BLaER1 (cell line): ENCODE measurements around the gene CD276.
"Not testable (repeated sequence)": the region's sequence is repeated elsewhere in the genome, so short reads cannot be mapped to it uniquely, and the experiment has no call there.

ENCODE experiments used
- H3K27ac ChIP-seq: shearing (Covaris generic); formaldehyde crosslinking; 2 replicates; pipeline ENCODE4 v1.8.1; 2022
- H3K27me3 ChIP-seq: shearing (Covaris generic); formaldehyde crosslinking; 2 replicates; pipeline ENCODE4 v1.8.1; 2022
- H3K36me3 ChIP-seq: shearing (Covaris generic); formaldehyde crosslinking; 2 replicates; pipeline ENCODE4 v1.8.1; 2022
- H3K4me1 ChIP-seq: shearing (Covaris generic); formaldehyde crosslinking; 2 replicates; pipeline ENCODE4 v1.8.1; 2022
- H3K4me2 ChIP-seq: shearing (Covaris generic); formaldehyde crosslinking; 2 replicates; pipeline ENCODE4 v1.8.1; 2022
- H3K4me3 ChIP-seq: shearing (Covaris generic); formaldehyde crosslinking; 2 replicates; pipeline ENCODE4 v1.8.1; 2022
- H3K9ac ChIP-seq: shearing (Covaris generic); formaldehyde crosslinking; 2 replicates; pipeline ENCODE4 v1.8.1; 2022
- H3K9me3 ChIP-seq: shearing (Covaris generic); formaldehyde crosslinking; 2 replicates; pipeline ENCODE4 v1.8.1; 2022
- H4K20me1 ChIP-seq: shearing (Covaris generic); formaldehyde crosslinking; 2 replicates; pipeline ENCODE4 v1.8.1; 2022
- Cebpa-rat ChIP-seq: shearing (Covaris generic); IDR thresholded peaks from 2 replicates; pipeline ENCODE4 v1.8.1; 2022

Gene CD276

GRCh38 chr15:73696641-73697001, 12.4 kb downstream of the CD276 start:
- peaks cover 66% of the 10 kb centered on the region for H3K4me1 ChIP-seq
- H3K36me3 ChIP-seq, result no peaks in the 10 kb centered on the region
- H3K27me3 ChIP-seq, result no peaks in the 10 kb centered on the region
- no peak overlapping the region for H3K9ac ChIP-seq
- H3K9me3 ChIP-seq, result no peaks in the 10 kb centered on the region
- H3K4me3 ChIP-seq, result no peak overlapping the region
- peak overlapping the region; percentile 85 for H3K4me2 ChIP-seq
- peak overlapping the region; percentile 54 for H3K27ac ChIP-seq
- no peak for TF ChIP-seq Cebpa-rat
- peaks cover 92% of the 10 kb centered on the region for H4K20me1 ChIP-seq

GRCh38 chr15:73697033-73697467, 12.9 kb downstream of the CD276 start:
- H3K4me2 ChIP-seq, result peak overlapping the region; percentile 85
- no peaks in the 10 kb centered on the region for H3K27me3 ChIP-seq
- peaks cover 92% of the 10 kb centered on the region for H4K20me1 ChIP-seq
- no peaks in the 10 kb centered on the region for H3K9me3 ChIP-seq
- no peak for TF ChIP-seq Cebpa-rat
- H3K27ac ChIP-seq, result peak overlapping the region; percentile 54
- no peak overlapping the region for H3K9ac ChIP-seq
- H3K4me3 ChIP-seq, result no peak overlapping the region
- no peaks in the 10 kb centered on the region for H3K36me3 ChIP-seq
- H3K4me1 ChIP-seq, result peaks cover 66% of the 10 kb centered on the region

GRCh38 chr15:73699249-73700040, 15.3 kb downstream of the CD276 start:
- Histone ChIP-seq H4K20me1 (peaks cover 69% of the 10 kb centered on the region), H3K4me2 (0 out of 2 replicates have a peak overlapping the region, but pooled peaks have one; percentile 4), H3K27ac (no peak overlapping the region), H3K36me3 (no peaks in the 10 kb centered on the region), H3K27me3 (no peaks in the 10 kb centered on the region), H3K4me3 (no peak overlapping the region), H3K9me3 (no peaks in the 10 kb centered on the region), H3K4me1 (peaks cover 54% of the 10 kb centered on the region), H3K9ac (no peak overlapping the region)
- TF ChIP-seq Cebpa-rat, result no peak

GRCh38 chr15:73700041-73700842, 16.1 kb downstream of the CD276 start:
- 0 out of 2 replicates have a peak overlapping the region, but pooled peaks have one; percentile 4 for H3K4me2 ChIP-seq

GRCh38 chr15:73702311-73703239, 18.4 kb downstream of the CD276 start:
- H3K4me1 ChIP-seq, result peaks cover 23% of the 10 kb centered on the region
- not testable (repeated sequence) for H3K9me3 ChIP-seq, H3K9ac ChIP-seq, H3K4me3 ChIP-seq, H3K36me3 ChIP-seq, H3K27ac ChIP-seq, H3K4me2 ChIP-seq, H3K27me3 ChIP-seq
- H4K20me1 ChIP-seq, result peaks cover 38% of the 10 kb centered on the region

More at GRCh38 chr15:73700041-73700842, 16.1 kb downstream of the CD276 start:
- Histone ChIP-seq H3K27ac (no peak overlapping the region), H3K4me1 (peaks cover 46% of the 10 kb centered on the region), H3K27me3 (no peaks in the 10 kb centered on the region), H3K36me3 (no peaks in the 10 kb centered on the region), H3K4me3 (no peak overlapping the region), H4K20me1 (peaks cover 61% of the 10 kb centered on the region), H3K9ac (no peak overlapping the region), H3K9me3 (no peaks in the 10 kb centered on the region)
- TF ChIP-seq Cebpa-rat, result no peak

GRCh38 chr15:73703601-73704000, 19.4 kb downstream of the CD276 start:
- H3K9me3 ChIP-seq, H3K27ac ChIP-seq, H3K4me2 ChIP-seq, H3K4me3 ChIP-seq, H3K27me3 ChIP-seq, H3K9ac ChIP-seq: not testable (repeated sequence)
- peaks cover 12% of the 10 kb centered on the region; the same call in 1 of the 2 replicates for H3K4me1 ChIP-seq
- peaks cover 13% of the 10 kb centered on the region; the same call in 1 of the 2 replicates for H3K36me3 ChIP-seq
- peaks cover 28% of the 10 kb centered on the region for H4K20me1 ChIP-seq

- not testable (repeated sequence) for H3K9ac ChIP-seq
Observed at GRCh38 chr15:73704142-73704868, 20.1 kb downstream of the CD276 start.

GRCh38 chr15:73704869-73705645, 20.9 kb downstream of the CD276 start:
- H3K4me2 ChIP-seq, result no peak overlapping the region
- H3K27me3 ChIP-seq, result no peaks in the 10 kb centered on the region
- no peak overlapping the region for H3K27ac ChIP-seq
- H3K4me1 ChIP-seq, result peaks cover under 1% of the 10 kb centered on the region; the same call in 1 of the 2 replicates
- no peak overlapping the region for H3K9ac ChIP-seq
- TF ChIP-seq Cebpa-rat, result no peak
- peaks cover 21% of the 10 kb centered on the region; the same call in 1 of the 2 replicates for H3K36me3 ChIP-seq
- no peaks in the 10 kb centered on the region for H3K9me3 ChIP-seq
- peaks cover 13% of the 10 kb centered on the region for H4K20me1 ChIP-seq
- no peak overlapping the region for H3K4me3 ChIP-seq

More at GRCh38 chr15:73704142-73704868, 20.1 kb downstream of the CD276 start:
- H3K4me1 ChIP-seq, H3K27ac ChIP-seq, H3K4me2 ChIP-seq, H3K4me3 ChIP-seq, H3K27me3 ChIP-seq, H3K9me3 ChIP-seq: not testable (repeated sequence)
- peaks cover 21% of the 10 kb centered on the region for H4K20me1 ChIP-seq
- H3K36me3 ChIP-seq, result peaks cover 14% of the 10 kb centered on the region; the same call in 1 of the 2 replicates
